Endothelial cell of umbilical vein (primary cell): ENCODE results near the gene HSBP1. TPM values are rescaled to one million over a fixed set of nuclear protein-coding genes. Genes with fewer than 3 reads are reported as not detected.

Experiments
- BruUV-seq: library from RNA; stranded (reverse); fragments of 400-500 nt; replicated peaks from 2 replicates; lab custom pipeline; 2021; lab: Mats Ljungman, UMichigan
- CTCF ChIA-PET: fragments of 300-600, 350-600 bp; sonication (Branson Sonifier 250); formaldehyde crosslinking; loops from one replicate; lab custom pipeline; 2021; ENCODE audit warnings: antibody characterized with exemption, inconsistent platforms; lab: Charles Lee
- POLR2A ChIA-PET: fragments of 300-600, 350-600 bp; sonication (Branson Sonifier 250); formaldehyde crosslinking; loops from one replicate; lab custom pipeline; 2021; ENCODE audit warnings: antibody characterized with exemption, inconsistent platforms; lab: Charles Lee
- DNase-seq: peaks from one replicate; pipeline ENCODE4 v3.0.0-alpha.2; 2011; ENCODE audit warnings: low read depth, low spot score
- FAIRE-seq: peaks from 2 replicates; lab custom pipeline; 2011; peaks lifted over from hg19 to GRCh38; lab: Jason Lieb, UNC
- H2AFZ ChIP-seq: 2 replicates; pipeline ENCODE4 v1.6.0; 2012; ENCODE audit warnings: low read depth, low read length, control low read depth, inconsistent platforms
- H3K27ac ChIP-seq: 2 replicates; pipeline ENCODE4 v1.5.1; 2011; ENCODE audit warnings: low read depth, mild to moderate bottlenecking, control low read depth, low read length, moderate library complexity; ENCODE audit not compliant: insufficient read depth
- H3K27me3 ChIP-seq, 2 experiments: 2 replicates each; pipeline versions ENCODE4 v1.6.0 to v1.6.1; 2011; ENCODE audit warnings: low read length in 2 of 2, mixed read lengths in 1 of 2; ENCODE audit not compliant: control insufficient read depth in 2 of 2, insufficient read depth in 2 of 2
- H3K36me3 ChIP-seq, 2 experiments: 2 replicates in 1 of 2; 3 replicates in 1 of 2; pipeline ENCODE4 v1.5.1; 2011; ENCODE audit warnings: low read length in 2 of 2, mild to moderate bottlenecking in 1 of 2, moderate library complexity in 1 of 2; ENCODE audit not compliant: control insufficient read depth in 2 of 2, insufficient read depth in 2 of 2; ENCODE audit errors: extremely low read depth in 1 of 2
- H3K4me1 ChIP-seq: 3 replicates; pipeline ENCODE4 v1.5.1; 2011; ENCODE audit warnings: mild to moderate bottlenecking, low read length; ENCODE audit not compliant: control insufficient read depth, insufficient read depth; ENCODE audit errors: extremely low read depth
- H3K4me2 ChIP-seq: 2 replicates; pipeline ENCODE4 v1.6.1; 2011; ENCODE audit warnings: low read length, control low read depth, mixed read lengths; ENCODE audit not compliant: insufficient read depth
- H3K4me3 ChIP-seq, 3 experiments: fragments of 200-600 bp in 1 of 3; sonication (generic), shearing (Covaris generic) in 1 of 3; replicated peaks in 1 of 3; 2 replicates each; pipeline ENCODE4 v1.5.1; 2011 to 2016; ENCODE audit warnings: control low read depth in 3 of 3, low read length in 3 of 3, mild to moderate bottlenecking in 2 of 3, inconsistent platforms in 1 of 3, low read depth in 1 of 3, moderate library complexity in 1 of 3; ENCODE audit not compliant: insufficient read depth in 1 of 3
- H3K79me2 ChIP-seq: 2 replicates; pipeline ENCODE4 v1.6.0; 2012; ENCODE audit warnings: low read length, inconsistent platforms; ENCODE audit not compliant: control insufficient read depth, insufficient read depth
- H3K9ac ChIP-seq: replicated peaks from 2 replicates; pipeline ENCODE3; 2011; ENCODE audit warnings: low read length, control low read depth; ENCODE audit not compliant: insufficient read depth; ENCODE audit errors: extremely low read depth
- H3K9me1 ChIP-seq: replicated peaks from 3 replicates; pipeline ENCODE4 v1.6.0; 2011; ENCODE audit warnings: mild to moderate bottlenecking, low read length; ENCODE audit not compliant: control insufficient read depth, insufficient read depth; ENCODE audit errors: extremely low read depth
- H3K9me3 ChIP-seq: replicated peaks from 2 replicates; pipeline ENCODE4 v1.5.1; 2012; ENCODE audit warnings: low read length, inconsistent platforms; ENCODE audit not compliant: control insufficient read depth, insufficient read depth
- H4K20me1 ChIP-seq: replicated peaks from 2 replicates; pipeline ENCODE3; 2011; ENCODE audit warnings: mild to moderate bottlenecking, low read length; ENCODE audit not compliant: control insufficient read depth, insufficient read depth; ENCODE audit errors: extremely low read depth
- FOS ChIP-seq: IDR thresholded peaks from 2 replicates; pipeline ENCODE4 v1.6.1; 2011; ENCODE audit warnings: mild to moderate bottlenecking, low read length, moderate library complexity, borderline replicate concordance; ENCODE audit not compliant: insufficient read depth
- JUN ChIP-seq: IDR thresholded peaks from 2 replicates; pipeline ENCODE4 v1.6.1; 2011; ENCODE audit warnings: borderline replicate concordance, low read depth; ENCODE audit not compliant: insufficient read length, insufficient read depth
- MAX ChIP-seq: IDR thresholded peaks from 2 replicates; pipeline ENCODE4 v1.6.1; 2011; ENCODE audit not compliant: insufficient read depth, insufficient read length
- MYC ChIP-seq: IDR thresholded peaks from one replicate; pipeline ENCODE4 v1.6.1; 2011; ENCODE audit warnings: mild to moderate bottlenecking, low read depth, low read length
- dilution Hi-C: fragments of 300-500 bp; cut with MboI; formaldehyde crosslinking; loops from one replicate; pipeline ENCODE4 v1.15.0; 2019; ENCODE audit warnings: low sequenced_read_pairs; ENCODE audit not compliant: extremely low pct_ligation_motif_present
- intact Hi-C: fragments of 100-400 bp; cut with micrococcal nuclease; formaldehyde crosslinking; loops from one replicate; pipeline ENCODE4 v1.10.0; 2022
- polyA plus RNA-seq, 4 experiments: library from polyadenylated mRNA; depleted of rRNA in 3 of 4; stranded (reverse) in 3 of 4; unstranded in 1 of 4; fragments of >200 nt; gene quantifications; 2 replicates each; pipeline versions ENCODE4 v1.2.1 to v1.2.3, GENCODE V29; 2011 to 2012; ENCODE audit warnings: missing spikeins in 1 of 4
- total RNA-seq: library from RNA; stranded (reverse); gene quantifications from 2 replicates; pipeline ENCODE4 v1.2.3, GENCODE V29; 2021

Gene HSBP1
- total and polyA plus RNA-seq, 2 donors (not counting 3 experiments of a cell fraction or from before 2014, with no cell fraction given), result 40.8 to 136 TPM

GRCh38 chr16:83853834-83854233, 46.1 kb downstream of the HSBP1 start:
- intact Hi-C loops, result no loop called here
- POLR2A ChIA-PET, result no interaction called here
- H3K27ac ChIP-seq, result no peak overlapping the region
- no peak overlapping the region for H2AFZ ChIP-seq
- no peak for TF ChIP-seq JUN
- TF ChIP-seq FOS, result no peak
- no peak for TF ChIP-seq MYC
- dilution Hi-C loops, result no loop called here
- no peak overlapping the region for H3K4me3 ChIP-seq
- no peak overlapping the region for H3K9ac ChIP-seq
- no peak for FAIRE-seq
- no peaks in the 10 kb centered on the region for H3K9me3 ChIP-seq
- no peaks in the 10 kb centered on the region for H3K9me1 ChIP-seq
- peaks cover 1 to 3% of the 10 kb centered on the region in 2 experiments for H3K27me3 ChIP-seq
- H3K4me2 ChIP-seq, result no peak overlapping the region
- H3K36me3 ChIP-seq, result no peaks in the 10 kb centered on the region
- no peak for DNase-seq
- H4K20me1 ChIP-seq, result no peaks in the 10 kb centered on the region
- CTCF ChIA-PET, result no interaction called here
- H3K4me1 ChIP-seq, result no peaks in the 10 kb centered on the region
- BruUV-seq, result no TSS peak
- H3K79me2 ChIP-seq, result no peaks in the 10 kb centered on the region

- POLR2A ChIA-PET, result no interaction called here
- DNase-seq, result no peak
- no peak overlapping the region for H3K4me2 ChIP-seq
- no peaks in the 10 kb centered on the region for H3K79me2 ChIP-seq
- no TSS peak for BruUV-seq
- no peaks in the 10 kb centered on the region for H3K36me3 ChIP-seq
- no peak for FAIRE-seq
- H3K27me3 ChIP-seq, result peaks cover 1 to 3% of the 10 kb centered on the region in 2 experiments
- no peak overlapping the region for H3K27ac ChIP-seq
- CTCF ChIA-PET, result interaction anchor here (1.1 kb wide), 1 partner anchor 33 kb away, joined by 3 read pairs; no protein-coding TSS in a partner anchor
- H3K4me3 ChIP-seq, result no peak overlapping the region
- no peak for TF ChIP-seq MAX
- no peak for TF ChIP-seq FOS
- no peak for TF ChIP-seq JUN
- no peak for TF ChIP-seq MYC
- H3K9me3 ChIP-seq, result no peaks in the 10 kb centered on the region
- no peaks in the 10 kb centered on the region for H4K20me1 ChIP-seq
- H3K9me1 ChIP-seq, result no peaks in the 10 kb centered on the region
- no peaks in the 10 kb centered on the region for H3K4me1 ChIP-seq
- no peak overlapping the region for H3K9ac ChIP-seq
- dilution Hi-C loops, result no loop called here
- H2AFZ ChIP-seq, result no peak overlapping the region
- intact Hi-C loops, result no loop called here
These were observed 46.6 kb downstream of the HSBP1 start for GRCh38 chr16:83854420-83854819.
